Subcutaneous abdominal adipose tissue (tissue), 5 donors: ENCODE measurements around the gene IQUB.
A peak's percentile ranks its signal among the peaks of the same experiment; 100 is the strongest.

Source experiments
- H3K27ac ChIP-seq: one replicate; pipeline ENCODE4 v1.7.0; 2013; ENCODE audit warnings: low read depth, mild to moderate bottlenecking, inconsistent platforms, low read length, moderate library complexity
- H3K27me3 ChIP-seq, 5 donors: one replicate each; pipeline ENCODE4 v1.7.0; 2013; ENCODE audit warnings: low read length in 5 of 5, inconsistent platforms in 1 of 5; ENCODE audit not compliant: control insufficient read depth in 5 of 5, insufficient read depth in 4 of 5
- H3K36me3 ChIP-seq, 5 donors: one replicate each; pipeline ENCODE4 v1.7.0; 2013; ENCODE audit warnings: low read length in 5 of 5; ENCODE audit not compliant: control insufficient read depth in 5 of 5, insufficient read depth in 5 of 5
- H3K4me1 ChIP-seq, 5 donors: one replicate each; pipeline ENCODE4 v1.7.0; 2013; ENCODE audit warnings: low read length in 5 of 5, mild to moderate bottlenecking in 3 of 5, moderate library complexity in 1 of 5; ENCODE audit not compliant: control insufficient read depth in 5 of 5, insufficient read depth in 5 of 5
- H3K4me3 ChIP-seq, 5 donors: one replicate each; pipeline ENCODE4 v1.7.0; 2013; ENCODE audit warnings: low read length in 5 of 5, low read depth in 1 of 5
- H3K9ac ChIP-seq, 5 donors: one replicate each; pipeline ENCODE4 v1.7.0; 2013; ENCODE audit warnings: low read length in 5 of 5, mild to moderate bottlenecking in 4 of 5, moderate library complexity in 3 of 5
- H3K9me3 ChIP-seq, 5 donors: one replicate each; pipeline ENCODE4 v1.7.0; 2013; ENCODE audit warnings: low read length in 5 of 5; ENCODE audit not compliant: control insufficient read depth in 5 of 5
- donor health status: healthy.
- donor health status: healthy.
- donor health status: healthy.
- donor health status: healthy.
- donor health status: healthy.

The IQUB gene

DNA sequence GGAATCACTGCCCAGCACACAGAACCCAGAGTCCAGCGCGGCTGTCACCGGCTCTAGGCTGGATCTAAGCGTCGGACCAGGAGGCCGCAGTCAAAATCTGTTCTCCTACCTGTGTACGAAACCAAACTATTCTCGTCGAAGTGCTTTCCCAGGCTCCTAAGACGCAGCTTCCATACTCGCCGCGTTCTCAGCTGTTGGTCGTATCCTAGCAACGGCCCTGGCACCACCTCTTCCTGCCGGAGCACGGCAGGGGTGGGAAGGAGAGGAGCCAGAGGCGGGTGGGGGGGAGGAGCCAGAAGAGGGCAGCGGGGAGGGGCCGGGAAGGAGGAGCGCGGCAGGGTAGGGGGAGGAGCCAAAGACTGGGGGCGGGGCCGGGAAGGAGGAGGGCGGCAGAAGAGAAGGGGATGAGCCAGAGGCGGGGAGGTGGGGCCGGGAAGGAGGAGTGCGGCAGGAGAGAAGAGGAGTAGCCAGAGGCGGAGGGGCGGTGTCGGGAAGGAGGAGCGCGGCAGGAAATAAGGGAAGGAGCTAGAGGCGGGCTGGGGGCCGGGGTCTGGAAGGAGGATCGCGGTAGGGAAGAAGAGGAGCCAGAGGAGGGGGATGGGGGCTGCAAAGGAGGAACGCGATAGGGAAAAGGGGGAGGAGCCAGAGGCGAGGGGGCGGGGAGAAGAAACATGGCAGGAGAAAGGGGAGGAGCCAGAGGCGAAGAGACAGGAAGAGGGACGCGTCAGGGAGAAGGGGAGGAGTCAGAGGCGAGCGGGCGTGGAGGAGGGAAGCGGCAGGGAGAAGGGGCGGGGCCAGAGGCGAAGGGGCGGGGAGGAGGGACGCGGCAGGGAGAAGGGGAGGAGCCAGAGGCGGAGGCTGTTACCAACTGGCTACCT is at the start of gene IQUB:
TSS of gene IQUB (minus strand) at position 213 of the 878 bp plus-strand sequence. CDS start 22,255 bp downstream, outside the sequence.
- Histone ChIP-seq H3K4me3 (peak within 1 kb of the TSS; percentile 59 to 82 (median 78)), H3K36me3 (peaks cover 0 to 2% (median 0%) of the 10 kb centered on the region in 5 donors), H3K9ac (peak within 1 kb of the TSS in 4 of 5 donors; percentile 6 to 74 (median 61)), H3K27ac (peak within 1 kb of the TSS; percentile 69), H3K4me1 (peaks cover 0 to 11% (median 10%) of the 10 kb centered on the region in 5 donors), H3K27me3 (no peaks in the 10 kb centered on the region), H3K9me3 (no peaks in the 10 kb centered on the region)

DNA sequence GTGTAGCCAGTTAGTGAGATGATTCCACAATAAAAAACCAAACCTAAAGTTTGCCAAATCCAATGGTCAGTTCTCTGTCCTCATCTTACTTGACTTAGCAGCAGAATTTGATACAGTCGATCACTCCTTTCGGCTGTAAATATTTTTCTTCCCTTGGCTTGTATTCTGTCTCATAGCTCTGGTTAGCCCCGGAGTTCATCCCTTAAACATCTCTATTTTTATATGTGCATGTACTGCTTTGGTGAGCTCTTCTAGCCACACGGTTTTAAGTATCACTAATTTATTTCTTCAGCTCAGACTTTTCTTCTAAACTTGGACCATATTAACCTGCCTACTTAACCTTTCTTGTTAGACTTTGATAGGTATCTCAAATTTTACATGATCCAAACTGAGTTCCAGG is 49.4 kb upstream of the IQUB start:
- H3K4me3 ChIP-seq: no peak overlapping the region
- no peaks in the 10 kb centered on the region for H3K9me3 ChIP-seq
- H3K36me3 ChIP-seq: no peaks in the 10 kb centered on the region
- H3K27ac ChIP-seq: no peak overlapping the region
- H3K27me3 ChIP-seq: peaks cover 0 to 8% (median 0%) of the 10 kb centered on the region in 5 donors
- H3K4me1 ChIP-seq: no peaks in the 10 kb centered on the region
- H3K9ac ChIP-seq: no peak overlapping the region

DNA sequence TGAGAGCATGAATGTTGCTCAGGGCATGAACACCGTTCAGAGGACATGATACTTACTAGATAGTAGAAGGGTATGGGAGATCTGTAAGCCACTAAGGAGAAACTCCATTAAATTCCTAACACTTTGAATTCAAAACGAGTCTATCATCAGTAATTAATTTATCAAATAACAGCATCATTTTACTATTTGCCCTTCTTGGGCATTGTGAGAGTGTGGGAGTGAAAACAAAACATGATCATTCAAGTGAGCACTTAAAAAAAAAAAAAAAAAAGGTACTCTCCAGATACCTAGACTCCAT is 46.7 kb upstream of the IQUB start:
- H3K9ac ChIP-seq: no peak overlapping the region
- peaks cover 0 to 8% (median 0%) of the 10 kb centered on the region in 5 donors for H3K27me3 ChIP-seq
- H3K4me3 ChIP-seq: no peak overlapping the region
- no peaks in the 10 kb centered on the region for H3K9me3 ChIP-seq
- no peaks in the 10 kb centered on the region for H3K36me3 ChIP-seq
- no peaks in the 10 kb centered on the region for H3K4me1 ChIP-seq
- no peak overlapping the region for H3K27ac ChIP-seq

DNA sequence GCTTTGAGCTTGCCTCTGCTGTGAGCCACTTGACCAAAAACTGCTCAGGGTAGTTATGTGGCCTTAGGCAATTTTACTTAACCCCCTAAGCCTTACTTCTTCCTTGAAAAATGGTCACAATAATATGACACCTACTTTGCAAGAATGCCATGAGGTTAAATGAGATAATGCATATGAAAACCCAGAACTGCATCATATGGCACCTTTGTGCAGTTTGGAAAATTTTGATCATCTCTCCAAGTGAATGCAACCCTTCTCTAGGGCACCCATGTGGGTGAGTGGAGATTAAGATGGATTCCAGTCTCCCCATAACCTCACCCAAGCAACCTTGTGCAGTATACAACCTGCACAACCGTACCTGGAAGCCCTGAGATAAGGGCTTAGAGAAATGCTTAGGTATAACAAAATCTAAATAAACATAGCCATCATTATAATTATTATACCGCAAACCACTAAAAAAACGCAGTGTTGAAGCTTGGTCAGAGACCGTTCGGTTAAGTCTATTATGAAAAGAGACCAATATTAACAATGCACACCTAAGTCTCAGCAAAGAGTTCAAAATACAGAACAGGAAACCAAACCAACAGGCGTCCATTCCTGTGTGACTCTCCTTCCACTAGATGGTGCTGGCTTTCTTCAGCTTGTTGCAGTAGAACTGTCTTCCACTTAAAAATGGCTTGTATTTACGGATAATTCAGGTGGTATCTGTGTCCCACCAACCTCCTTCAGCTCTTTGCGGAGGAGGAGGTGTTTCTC is 46.2 kb upstream of the IQUB start:
- Histone ChIP-seq H3K4me1 (no peaks in the 10 kb centered on the region), H3K9me3 (no peaks in the 10 kb centered on the region), H3K36me3 (no peaks in the 10 kb centered on the region), H3K27me3 (peaks cover 0 to 8% (median 0%) of the 10 kb centered on the region in 5 donors), H3K9ac (no peak overlapping the region), H3K27ac (no peak overlapping the region), H3K4me3 (no peak overlapping the region)

DNA sequence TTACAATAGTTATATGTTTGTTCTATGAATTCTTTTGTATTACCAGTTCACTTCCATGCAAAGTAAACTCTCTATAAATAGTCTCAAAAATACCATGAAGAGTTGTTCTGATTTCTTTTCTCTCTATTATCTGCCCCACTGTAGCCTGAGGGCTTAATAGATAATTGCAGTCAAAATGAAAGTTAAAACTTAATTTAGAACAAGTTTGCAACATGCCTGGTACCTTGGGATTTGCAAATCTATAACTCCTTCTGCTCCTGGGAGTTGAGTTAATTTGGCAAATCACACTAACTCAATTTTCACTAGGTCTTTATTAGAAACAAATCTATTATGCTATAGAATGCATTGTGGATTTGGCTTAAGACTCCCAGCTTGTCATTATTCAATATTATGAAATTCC is 45.0 kb upstream of the IQUB start:
- Histone ChIP-seq H3K36me3 (no peaks in the 10 kb centered on the region), H3K9me3 (no peaks in the 10 kb centered on the region), H3K9ac (no peak overlapping the region), H3K4me1 (no peaks in the 10 kb centered on the region), H3K27me3 (peaks cover 0 to 8% (median 0%) of the 10 kb centered on the region in 5 donors), H3K27ac (no peak overlapping the region), H3K4me3 (no peak overlapping the region)

DNA sequence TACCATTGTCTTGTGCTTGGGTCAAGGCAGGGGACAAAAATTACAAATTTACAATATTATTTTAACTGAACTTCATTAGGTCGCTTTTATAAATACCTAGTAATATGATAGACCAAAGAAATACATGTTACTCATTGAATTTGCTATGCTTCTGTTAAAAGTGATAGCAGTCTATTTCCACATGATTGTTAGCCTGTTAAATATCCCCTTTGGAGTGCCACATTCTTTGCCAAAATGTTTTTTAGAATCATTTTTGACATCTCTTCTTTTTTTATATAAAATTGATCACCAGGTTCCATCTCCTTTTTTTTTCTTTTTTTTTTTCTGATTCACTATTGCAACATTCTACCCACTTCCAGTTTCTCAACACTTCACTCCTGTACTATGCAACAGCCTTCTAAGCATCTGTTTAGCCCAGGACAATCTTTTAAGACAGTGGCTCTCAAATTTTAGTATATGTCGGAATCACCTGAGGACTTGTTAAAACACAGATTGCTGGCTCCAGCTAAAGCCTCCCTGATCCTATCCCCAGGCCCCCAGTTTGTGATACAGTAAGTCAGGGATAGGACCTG is 39.6 kb upstream of the IQUB start:
- Histone ChIP-seq H3K9ac (no peak overlapping the region), H3K36me3 (no peaks in the 10 kb centered on the region)

DNA sequence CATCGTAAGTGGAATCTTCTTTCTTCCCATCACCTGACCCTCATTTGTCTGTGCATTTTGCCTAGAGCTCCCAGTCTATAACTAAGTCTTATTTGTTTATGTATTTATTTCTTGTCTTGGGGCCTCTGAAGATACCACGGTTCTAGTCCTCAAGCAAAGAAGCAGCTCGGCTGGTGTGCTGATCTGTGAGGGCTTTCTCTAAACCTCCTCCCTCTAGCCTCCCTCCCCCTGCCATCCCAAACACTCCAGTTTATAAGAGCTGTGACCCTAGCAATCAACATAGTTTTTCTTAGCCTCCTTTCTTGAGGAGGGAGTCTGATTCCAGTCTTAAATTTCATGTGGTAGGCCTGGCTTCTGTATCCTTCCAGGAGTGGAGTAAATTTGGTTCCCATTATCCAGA is 38.9 kb upstream of the IQUB start:
- Histone ChIP-seq H3K4me3 (no peak overlapping the region), H3K9me3 (no peaks in the 10 kb centered on the region), H3K36me3 (no peaks in the 10 kb centered on the region), H3K9ac (no peak overlapping the region), H3K27me3 (no peaks in the 10 kb centered on the region), H3K27ac (no peak overlapping the region), H3K4me1 (peaks cover 0 to 5% (median 0%) of the 10 kb centered on the region in 5 donors)

More for the DNA sequence above, 39.6 kb upstream of the IQUB start:
- no peak overlapping the region for H3K4me3 ChIP-seq
- no peaks in the 10 kb centered on the region for H3K27me3 ChIP-seq
- no peak overlapping the region for H3K27ac ChIP-seq
- peaks cover 0 to 5% (median 0%) of the 10 kb centered on the region in 5 donors for H3K4me1 ChIP-seq
- no peaks in the 10 kb centered on the region for H3K9me3 ChIP-seq

DNA sequence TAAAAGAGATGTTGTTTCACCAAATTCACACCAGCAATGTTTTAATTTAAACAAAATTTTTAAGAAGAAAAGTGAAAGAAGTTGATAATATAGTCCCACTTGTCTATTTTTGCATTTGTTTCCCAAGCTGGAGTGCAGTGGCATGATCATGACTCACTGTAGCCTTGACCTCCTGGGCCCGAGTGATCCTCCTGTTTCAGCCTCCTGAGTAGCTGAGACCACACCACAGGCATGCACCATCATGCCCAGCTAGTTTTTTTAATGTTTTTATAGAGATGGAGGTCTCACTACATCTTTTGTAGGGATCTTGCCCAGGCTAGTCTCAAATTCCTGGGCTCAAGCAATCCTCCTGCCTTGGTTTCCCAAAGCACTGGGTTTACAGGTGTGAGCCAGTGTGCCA is 37.3 kb upstream of the IQUB start:
- no peaks in the 10 kb centered on the region for H3K36me3 ChIP-seq
- no peak overlapping the region for H3K4me3 ChIP-seq
- H3K27me3 ChIP-seq: no peaks in the 10 kb centered on the region
- no peaks in the 10 kb centered on the region for H3K9me3 ChIP-seq
- H3K9ac ChIP-seq: no peak overlapping the region
- H3K4me1 ChIP-seq: peaks cover 0 to 5% (median 0%) of the 10 kb centered on the region in 5 donors
- no peak overlapping the region for H3K27ac ChIP-seq

DNA sequence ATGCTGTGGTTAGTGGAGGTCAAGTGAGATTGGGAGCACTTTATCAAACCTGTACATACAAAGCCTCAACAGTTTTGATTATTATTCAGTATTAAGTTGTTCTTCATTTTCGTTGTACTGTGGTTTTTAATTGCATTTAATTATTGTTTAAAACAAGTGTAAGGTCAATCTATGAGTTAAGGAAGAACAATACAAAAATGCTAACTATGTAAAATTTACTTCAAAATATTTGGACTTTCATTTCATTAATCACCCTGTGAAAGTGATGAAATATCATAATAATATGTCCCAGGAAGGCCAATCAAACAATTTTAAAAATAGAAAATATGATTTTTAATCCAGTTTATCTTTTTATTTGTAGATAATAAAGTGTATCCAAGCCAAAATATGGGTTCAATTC is 36.8 kb upstream of the IQUB start:
- Histone ChIP-seq H3K36me3 (no peaks in the 10 kb centered on the region), H3K27me3 (no peaks in the 10 kb centered on the region), H3K27ac (no peak overlapping the region), H3K4me3 (no peak overlapping the region), H3K9me3 (no peaks in the 10 kb centered on the region), H3K4me1 (peaks cover 0 to 5% (median 0%) of the 10 kb centered on the region in 5 donors), H3K9ac (no peak overlapping the region)
